Bronchial epithelial cell (primary cell): ENCODE measurements around the gene P2RY6. TPM values are rescaled to one million over a fixed set of nuclear protein-coding genes. Genes with fewer than 3 reads are reported as not detected.

ENCODE experiments used
- DNase-seq: peaks from one replicate; pipeline ENCODE4 v3.0.0-alpha.2; 2010; ENCODE audit warnings: low read depth
- FAIRE-seq: peaks from 2 replicates; lab custom pipeline; 2011; peaks lifted over from hg19 to GRCh38; lab: Jason Lieb, UNC
- H3K27me3 ChIP-seq: 2 replicates; pipeline ENCODE4 v1.5.1; 2011; ENCODE audit warnings: low read length; ENCODE audit not compliant: control insufficient read depth, insufficient read depth
- H3K36me3 ChIP-seq: 2 replicates; pipeline ENCODE4 v1.5.1; 2011; ENCODE audit warnings: low read length; ENCODE audit not compliant: control insufficient read depth, insufficient read depth
- H3K4me3 ChIP-seq: 2 replicates; pipeline ENCODE4 v1.5.1; 2011; ENCODE audit warnings: mild to moderate bottlenecking, low read depth, low read length, control low read depth
- total RNA-seq: library from RNA; depleted of rRNA; stranded (reverse); fragments of >200 nt; gene quantifications from 2 replicates; pipeline ENCODE4 v1.2.1, GENCODE V29; 2014
- TF ChIP-seq, protein P1 (sequence below): IDR thresholded peaks from 2 replicates; pipeline ENCODE4 v1.5.1; 2011; ENCODE audit warnings: mild to moderate bottlenecking, moderate library complexity, low read length, control low read depth, inconsistent platforms; ENCODE audit not compliant: insufficient read depth, severe bottlenecking

Gene P2RY6
- total RNA-seq, 1 donor from 2014 or later = not detected

DNA sequence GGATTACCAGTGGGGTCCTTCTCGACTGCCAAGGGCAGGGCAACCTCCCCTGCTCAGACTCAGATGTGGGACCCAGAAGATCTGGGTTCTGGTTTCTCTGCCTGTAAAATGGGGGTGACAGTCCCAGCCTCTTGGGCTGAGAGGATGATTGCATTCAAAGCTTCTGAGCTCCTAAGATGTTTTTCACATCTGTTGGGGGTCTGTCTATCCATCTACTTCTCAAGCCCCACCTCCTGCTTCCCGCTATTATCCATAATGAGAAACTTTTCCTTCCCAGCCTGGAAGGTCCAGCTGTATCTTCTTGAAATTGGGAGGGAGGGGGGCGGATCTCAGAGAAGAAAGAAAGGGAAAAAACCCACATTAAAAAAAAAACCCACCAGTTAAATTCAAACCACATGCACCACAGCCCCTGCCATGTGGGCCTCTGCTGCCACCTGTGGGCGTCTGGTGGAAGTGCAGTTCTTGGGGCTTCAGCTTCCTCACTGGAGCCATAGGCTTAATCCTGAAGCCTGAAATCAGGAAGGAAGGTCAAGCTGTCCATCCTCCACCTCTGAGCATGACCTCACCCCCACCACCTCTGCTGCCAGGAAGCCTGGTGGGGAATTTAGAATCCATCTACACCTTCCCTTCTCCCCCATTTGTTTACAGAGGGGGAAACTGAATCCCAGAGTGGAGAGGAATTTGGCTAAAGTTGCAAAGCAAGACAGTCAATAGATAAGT, 63.2 kb downstream of the P2RY6 start:
- TF ChIP-seq, protein P1, sequence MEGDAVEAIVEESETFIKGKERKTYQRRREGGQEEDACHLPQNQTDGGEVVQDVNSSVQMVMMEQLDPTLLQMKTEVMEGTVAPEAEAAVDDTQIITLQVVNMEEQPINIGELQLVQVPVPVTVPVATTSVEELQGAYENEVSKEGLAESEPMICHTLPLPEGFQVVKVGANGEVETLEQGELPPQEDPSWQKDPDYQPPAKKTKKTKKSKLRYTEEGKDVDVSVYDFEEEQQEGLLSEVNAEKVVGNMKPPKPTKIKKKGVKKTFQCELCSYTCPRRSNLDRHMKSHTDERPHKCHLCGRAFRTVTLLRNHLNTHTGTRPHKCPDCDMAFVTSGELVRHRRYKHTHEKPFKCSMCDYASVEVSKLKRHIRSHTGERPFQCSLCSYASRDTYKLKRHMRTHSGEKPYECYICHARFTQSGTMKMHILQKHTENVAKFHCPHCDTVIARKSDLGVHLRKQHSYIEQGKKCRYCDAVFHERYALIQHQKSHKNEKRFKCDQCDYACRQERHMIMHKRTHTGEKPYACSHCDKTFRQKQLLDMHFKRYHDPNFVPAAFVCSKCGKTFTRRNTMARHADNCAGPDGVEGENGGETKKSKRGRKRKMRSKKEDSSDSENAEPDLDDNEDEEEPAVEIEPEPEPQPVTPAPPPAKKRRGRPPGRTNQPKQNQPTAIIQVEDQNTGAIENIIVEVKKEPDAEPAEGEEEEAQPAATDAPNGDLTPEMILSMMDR = peak; percentile 97
- FAIRE-seq (no peak), DNase-seq (peak; percentile 57)
- Histone ChIP-seq H3K4me3 (no peak overlapping the region), H3K27me3 (no peaks in the 10 kb centered on the region), H3K36me3 (no peaks in the 10 kb centered on the region)

DNA sequence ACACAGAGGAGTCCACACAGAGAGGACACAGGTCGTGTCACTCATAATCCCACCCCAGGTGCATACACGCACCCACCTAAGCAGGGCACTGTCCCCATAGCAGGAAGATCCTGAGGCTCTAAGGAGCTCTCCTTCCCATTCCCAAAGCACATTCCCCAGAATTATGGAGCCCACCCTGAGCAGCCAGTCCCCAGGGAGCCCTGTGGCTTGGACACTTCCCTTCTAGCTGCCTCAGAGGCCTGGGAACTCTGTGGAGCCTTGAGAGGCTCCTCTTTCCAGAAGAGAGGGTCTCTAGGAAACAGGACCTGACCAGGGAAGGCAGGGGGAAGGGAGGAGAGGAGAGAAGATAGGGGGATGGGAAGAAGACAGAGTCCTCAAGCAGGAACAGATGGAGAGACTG, 65.7 kb downstream of the P2RY6 start:
- TF ChIP-seq, protein P1 = no peak
- DNase-seq = no peak
- H3K27me3 ChIP-seq = no peaks in the 10 kb centered on the region
- no peak for FAIRE-seq
- H3K4me3 ChIP-seq = no peak overlapping the region
- no peaks in the 10 kb centered on the region for H3K36me3 ChIP-seq

DNA sequence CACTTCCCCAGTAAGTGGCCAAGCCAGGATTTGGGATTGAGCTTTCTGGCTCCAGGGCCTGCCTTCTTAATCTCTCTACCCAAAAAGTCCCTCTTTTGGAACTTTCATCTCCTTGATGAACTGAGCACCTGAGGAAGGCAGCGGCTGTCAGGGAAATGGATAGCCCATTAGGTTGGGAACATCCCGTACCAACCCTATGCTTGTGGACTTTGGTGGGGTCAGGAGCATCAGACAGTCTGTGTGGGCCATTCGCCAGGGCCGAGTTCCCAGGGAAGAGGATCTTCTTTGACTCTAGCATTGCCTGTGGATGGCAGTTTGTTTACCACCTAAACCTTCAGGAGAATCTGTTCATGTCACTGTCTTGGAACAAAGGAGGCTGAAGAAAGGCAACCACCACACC, 66.1 kb downstream of the P2RY6 start:
- Histone ChIP-seq H3K27me3 (no peaks in the 10 kb centered on the region), H3K4me3 (no peak overlapping the region), H3K36me3 (no peaks in the 10 kb centered on the region)
- DNase-seq (no peak), FAIRE-seq (no peak)
- TF ChIP-seq, protein P1 = no peak

DNA sequence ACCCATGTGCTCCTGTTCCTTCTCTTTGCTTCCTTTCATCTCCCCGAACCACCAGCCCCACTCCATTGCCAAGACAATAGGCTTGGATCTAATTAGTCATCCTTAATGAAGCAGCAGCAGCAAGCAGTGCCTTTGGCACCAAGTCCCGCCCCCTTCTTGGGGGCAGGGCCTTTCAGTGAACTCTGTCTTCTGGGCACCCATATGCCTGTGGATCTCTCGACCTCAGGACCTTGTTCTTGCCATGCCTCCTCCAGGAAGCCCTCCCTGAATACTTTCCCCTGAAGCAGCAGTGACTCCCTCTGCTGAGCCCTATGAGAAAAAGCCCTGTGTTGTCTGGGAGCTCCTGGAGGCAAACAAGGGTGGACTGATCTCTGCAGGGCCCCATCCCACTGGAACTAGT, 68.0 kb downstream of the P2RY6 start:
- DNase-seq (no peak), FAIRE-seq (no peak)
- no peak overlapping the region for H3K4me3 ChIP-seq
- no peaks in the 10 kb centered on the region for H3K36me3 ChIP-seq
- TF ChIP-seq, protein P1 = no peak
- H3K27me3 ChIP-seq = no peaks in the 10 kb centered on the region

DNA sequence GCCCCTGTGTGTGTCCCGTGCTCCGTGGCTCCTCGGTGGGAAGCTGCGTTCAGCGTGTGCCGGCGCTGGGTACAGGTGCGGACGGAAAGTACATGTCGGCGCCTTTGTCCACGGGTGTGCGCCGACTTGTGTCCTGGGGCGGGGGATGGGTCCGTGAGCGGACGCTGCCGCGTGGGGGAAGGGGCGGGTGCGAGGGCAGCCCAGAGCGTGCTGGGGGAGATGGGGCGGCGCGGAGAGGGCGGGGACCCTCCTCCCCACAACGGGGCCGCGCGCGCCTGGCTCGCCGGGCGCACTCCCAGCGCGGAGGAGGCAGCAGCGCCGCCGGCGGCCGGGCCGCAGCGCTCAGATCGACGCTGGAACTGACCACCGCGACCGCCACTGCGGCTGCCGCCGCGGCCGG, 70.5 kb downstream of the P2RY6 start:
- Histone ChIP-seq H3K27me3 (no peaks in the 10 kb centered on the region), H3K36me3 (peaks cover 3% of the 10 kb centered on the region), H3K4me3 (peak overlapping the region; percentile 30)
- DNase-seq = no peak
- TF ChIP-seq, protein P1 = no peak
- FAIRE-seq = no peak
